Measurements from ENCODE around the gene VPS9D1. TPM values are rescaled to one million over a fixed set of nuclear protein-coding genes. Genes with fewer than 3 reads are reported as not detected.
"Not testable (repeated sequence)": the region's sequence is repeated elsewhere in the genome, so short reads cannot be mapped to it uniquely, and the experiment has no call there.

VPS9D1 gene
- polyA plus RNA-seq, 6 donors from 2014 or later, result 0.14 to 0.88 (median 0.51) TPM; not detected in 1

DNA sequence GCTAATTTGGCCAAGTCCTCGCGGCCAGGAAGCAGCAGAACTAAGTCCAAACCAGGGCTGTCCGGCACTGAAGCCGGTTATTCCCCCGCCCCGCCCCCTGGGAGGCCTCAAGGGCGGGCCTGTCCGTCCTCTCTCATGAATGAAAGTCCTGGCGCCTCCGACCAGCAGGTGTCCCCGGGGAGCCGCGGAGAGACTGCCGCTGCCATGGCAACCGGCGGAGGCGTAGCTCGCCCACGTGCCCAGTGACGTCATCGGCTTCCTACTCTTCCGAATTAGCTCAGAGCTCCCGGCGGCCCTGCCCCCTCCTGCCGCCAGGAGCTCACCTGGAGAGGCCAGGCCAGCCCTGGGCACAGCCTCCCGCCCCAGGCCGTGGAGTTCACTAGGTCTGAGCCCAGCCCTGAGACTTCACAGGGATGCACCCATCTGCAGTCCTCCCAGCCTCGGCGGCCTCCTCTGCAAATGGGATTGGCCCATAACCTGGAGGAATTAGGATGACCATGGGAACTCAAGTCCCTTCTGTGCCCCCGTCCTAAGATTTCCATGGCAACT is 20.5 kb downstream of the VPS9D1 start:
- Mint-ChIP-seq H3K36me3 (no peaks in the 10 kb centered on the region), H3K27ac (peak overlapping the region; percentile 90 to 95 (median 94)), H3K27me3 (no peaks in the 10 kb centered on the region), H3K9me3 (no peaks in the 10 kb centered on the region), H3K4me3 (peak overlapping the region; percentile 50 to 93 (median 82)), H3K4me1 (peaks cover 7 to 19% (median 14%) of the 10 kb centered on the region in 3 donors)
- DNase-seq (peak; percentile 94), ATAC-seq (ENCODE audit: low read depth in 2 of 2) (peak; percentile 23 to 24)

DNA sequence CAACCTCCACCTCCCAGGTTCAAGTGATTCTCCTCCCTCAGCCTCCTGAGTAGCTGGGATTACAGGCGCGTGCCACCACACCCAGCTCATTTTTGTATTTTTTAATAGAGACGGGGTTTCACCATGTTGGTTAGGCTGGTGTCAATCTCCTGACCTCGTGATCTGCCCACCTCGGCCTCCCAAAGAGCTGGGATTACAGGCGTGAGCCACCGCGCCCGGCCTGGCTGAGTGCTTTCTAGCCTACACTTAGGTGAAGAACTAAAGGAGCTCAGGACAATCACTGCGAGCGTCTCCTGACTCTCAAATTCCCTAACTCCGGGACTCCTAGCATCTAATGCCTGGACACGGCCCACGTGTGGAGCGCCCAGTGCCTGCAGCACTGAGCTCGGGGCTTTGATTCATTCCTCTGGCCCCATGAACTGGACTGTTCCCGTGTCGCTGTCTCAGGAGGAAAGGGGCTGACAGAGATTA is 21.0 kb downstream of the VPS9D1 start:
- Mint-ChIP-seq H3K4me3 (peak overlapping the region in 7 of 8 donors; percentile 50 to 91 (median 80)), H3K27ac (peak overlapping the region; percentile 90 to 95 (median 94)), H3K4me1 (peaks cover 7 to 19% (median 18%) of the 10 kb centered on the region in 3 donors)
- not testable (repeated sequence) for H3K27me3 Mint-ChIP-seq; H3K36me3 Mint-ChIP-seq; H3K9me3 Mint-ChIP-seq; DNase-seq; ATAC-seq (ENCODE audit: low read depth in 2 of 2)

DNA sequence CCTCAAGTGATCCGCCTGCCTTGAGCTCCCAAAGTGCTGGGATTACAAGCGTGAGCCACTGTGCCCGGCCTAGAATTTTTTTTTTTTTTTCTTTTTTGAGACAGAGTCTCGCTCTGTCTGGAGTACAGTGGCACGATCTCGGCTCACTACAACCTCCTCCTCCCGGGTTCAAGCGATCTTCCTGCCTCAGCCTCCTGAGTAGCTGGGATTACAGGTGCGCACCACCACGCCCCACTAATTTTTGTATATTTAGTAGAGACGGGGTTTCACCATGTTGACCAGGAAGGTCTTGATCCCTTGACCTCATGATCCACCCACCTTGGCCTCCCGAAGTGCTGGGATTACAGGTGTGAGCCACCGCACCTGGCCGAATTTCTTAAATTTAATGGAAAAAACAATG is 22.0 kb downstream of the VPS9D1 start:
- not testable (repeated sequence) for H3K27me3 Mint-ChIP-seq; H3K9me3 Mint-ChIP-seq; ATAC-seq (ENCODE audit: low read depth in 2 of 2); DNase-seq; H3K36me3 Mint-ChIP-seq
- peak overlapping the region in 1 of 8 donors; percentile 84 for H3K4me3 Mint-ChIP-seq
- H3K27ac Mint-ChIP-seq, result peak overlapping the region in 5 of 6 donors; percentile 75 to 96 (median 91)
- H3K4me1 Mint-ChIP-seq, result peaks cover 9 to 23% (median 21%) of the 10 kb centered on the region in 3 donors

DNA sequence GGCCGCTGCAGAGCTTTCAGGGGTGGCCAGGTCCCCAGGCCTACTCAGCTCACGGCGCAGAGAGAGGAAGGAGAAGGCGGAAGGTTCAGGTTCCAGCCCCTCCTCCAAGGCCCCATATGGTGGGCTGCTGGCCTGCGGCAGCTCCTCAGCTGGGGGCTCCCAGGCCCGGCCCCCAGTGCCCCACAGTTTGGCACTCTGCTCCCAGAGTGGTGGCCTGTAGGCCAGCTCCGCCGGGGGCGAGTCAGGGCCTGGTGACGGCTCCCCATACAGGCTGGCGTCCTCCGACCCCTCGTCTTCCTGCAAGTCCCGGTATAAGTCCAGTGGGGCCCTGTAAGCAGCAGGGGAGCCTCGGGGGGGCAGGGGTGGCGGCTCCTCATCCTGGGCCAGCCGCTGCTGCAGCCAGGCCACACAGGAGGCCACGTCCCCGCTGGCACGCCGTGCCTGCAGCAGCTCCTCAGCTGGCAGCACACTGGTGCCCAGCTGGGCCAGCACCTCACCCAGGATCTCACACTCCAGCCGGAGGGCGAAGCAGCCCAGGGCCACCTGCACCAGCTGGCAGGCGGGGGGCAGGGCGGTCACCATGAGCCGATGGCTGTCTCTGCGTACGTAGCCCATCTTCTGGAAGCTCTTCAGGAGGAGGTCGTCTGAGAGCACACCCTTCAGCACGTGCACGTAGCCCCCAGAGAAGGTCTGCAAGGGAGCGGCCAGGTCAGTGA is 22.9 kb downstream of the VPS9D1 start:
- Mint-ChIP-seq H3K27ac (peak overlapping the region in 1 of 6 donors; percentile 84), H3K9me3 (no peaks in the 10 kb centered on the region), H3K4me1 (peaks cover 11 to 26% (median 25%) of the 10 kb centered on the region in 3 donors), H3K4me3 (no peak overlapping the region), H3K27me3 (no peaks in the 10 kb centered on the region), H3K36me3 (no peaks in the 10 kb centered on the region)
- no peak for DNase-seq
- ATAC-seq (ENCODE audit: low read depth in 2 of 2), result no peak

DNA sequence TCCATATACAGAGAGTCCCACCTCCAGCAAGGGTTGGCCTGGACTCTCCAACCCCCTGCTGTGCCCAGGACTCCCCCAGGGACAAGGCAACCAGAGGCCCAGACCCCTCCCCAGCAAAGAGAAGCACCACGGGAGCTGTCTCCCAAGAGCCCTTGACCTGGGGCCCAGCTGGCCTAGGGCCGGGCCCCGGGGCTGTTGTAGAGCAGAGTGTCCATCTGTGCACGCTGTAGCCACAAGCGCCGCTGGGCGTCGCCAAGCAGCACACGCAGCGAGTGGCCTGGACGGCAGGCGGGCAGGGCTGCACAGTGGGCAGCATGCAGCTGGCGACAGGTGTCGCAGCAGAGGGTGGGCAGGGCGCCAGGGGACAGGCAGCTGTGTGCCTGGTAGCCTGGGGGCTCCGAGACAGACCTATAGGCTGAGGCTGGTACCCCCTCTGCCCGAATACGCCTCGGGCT is 23.5 kb downstream of the VPS9D1 start:
- Mint-ChIP-seq H3K9me3 (no peaks in the 10 kb centered on the region), H3K27ac (no peak overlapping the region)
- no peak for DNase-seq

DNA sequence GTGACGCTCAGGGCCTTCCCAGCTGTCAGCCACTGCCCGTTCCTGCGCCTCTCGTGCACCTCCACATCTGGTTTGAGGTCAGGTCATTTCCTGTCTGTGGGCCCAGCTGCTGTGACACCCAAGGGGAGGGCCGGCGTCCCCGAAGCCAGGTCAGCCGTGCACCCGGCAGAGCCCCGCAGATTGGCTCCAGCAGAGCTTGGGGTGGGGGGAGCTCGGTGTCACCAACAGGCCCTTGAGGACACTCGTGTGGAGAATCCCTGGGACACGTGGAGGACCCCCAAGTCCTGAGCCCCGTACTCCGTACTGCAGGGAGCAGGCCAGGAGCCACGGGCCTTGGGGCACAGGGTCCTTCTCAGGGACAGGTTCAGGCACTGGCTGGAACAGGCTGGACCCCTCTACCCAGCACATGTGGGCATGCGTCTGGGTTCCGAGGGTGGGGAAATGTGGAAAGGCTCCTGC is 24.0 kb downstream of the VPS9D1 start:
- H3K4me1 Mint-ChIP-seq, result peaks cover 11 to 25% (median 18%) of the 10 kb centered on the region in 3 donors
- DNase-seq (no peak), ATAC-seq (ENCODE audit: low read depth in 2 of 2) (no peak)
- H3K27ac Mint-ChIP-seq, result peak overlapping the region in 1 of 6 donors; percentile 29
- H3K36me3 Mint-ChIP-seq, result no peaks in the 10 kb centered on the region
- H3K9me3 Mint-ChIP-seq, result no peaks in the 10 kb centered on the region
- no peak overlapping the region for H3K4me3 Mint-ChIP-seq
- H3K27me3 Mint-ChIP-seq, result no peaks in the 10 kb centered on the region

More for the DNA sequence above, 23.5 kb downstream of the VPS9D1 start:
- Mint-ChIP-seq H3K27me3 (no peaks in the 10 kb centered on the region), H3K36me3 (no peaks in the 10 kb centered on the region), H3K4me3 (no peak overlapping the region), H3K4me1 (peaks cover 11 to 25% (median 20%) of the 10 kb centered on the region in 3 donors)
- ATAC-seq (ENCODE audit: low read depth in 2 of 2), result no peak

DNA sequence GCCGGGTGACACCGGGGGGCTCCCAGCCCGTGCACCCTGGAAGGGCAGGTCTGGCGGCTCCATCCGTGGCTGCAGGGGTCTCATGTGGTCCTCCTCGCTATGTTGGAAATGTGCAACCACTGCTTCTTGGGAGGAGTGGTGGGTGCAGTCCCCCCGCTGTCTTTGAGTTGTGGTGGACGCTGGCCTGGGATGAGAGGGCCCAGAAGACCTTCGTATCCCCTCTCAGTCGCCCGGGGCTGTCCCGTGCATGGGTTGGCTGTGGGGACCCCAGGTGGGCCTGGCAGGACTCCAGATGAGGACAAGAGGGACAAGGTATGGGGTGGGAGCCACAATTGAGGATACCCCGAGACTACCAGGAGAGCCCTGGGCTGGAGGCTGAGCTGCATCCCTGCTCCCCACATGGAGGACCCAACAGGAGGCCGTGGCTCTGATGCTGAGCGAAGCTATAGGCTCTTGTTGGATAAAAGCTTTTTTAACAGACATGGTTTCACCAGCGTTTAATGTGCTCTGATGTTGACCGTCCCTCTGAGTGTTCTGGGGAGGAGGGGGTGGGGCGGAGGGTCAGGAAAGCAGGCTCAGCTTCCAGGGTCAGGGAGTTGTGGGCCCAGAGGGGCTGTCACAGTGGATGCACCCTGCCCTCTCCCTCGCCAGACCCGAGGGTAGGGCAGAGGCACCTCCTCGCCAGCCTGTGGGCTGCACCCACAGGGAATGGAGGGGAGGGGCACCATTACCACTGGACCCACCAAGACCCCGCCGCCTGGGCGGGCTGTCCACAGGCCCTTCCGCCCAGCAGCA is 24.6 kb downstream of the VPS9D1 start:
- H3K27ac Mint-ChIP-seq, result peak overlapping the region in 4 of 6 donors; percentile 29 to 88 (median 80)
- peaks cover 8 to 25% (median 18%) of the 10 kb centered on the region in 3 donors for H3K4me1 Mint-ChIP-seq
- no peak overlapping the region for H3K4me3 Mint-ChIP-seq
- H3K9me3 Mint-ChIP-seq, result no peaks in the 10 kb centered on the region
- no peaks in the 10 kb centered on the region for H3K36me3 Mint-ChIP-seq
- no peak for DNase-seq
- ATAC-seq (ENCODE audit: low read depth in 2 of 2), result no peak
- H3K27me3 Mint-ChIP-seq, result no peaks in the 10 kb centered on the region

DNA sequence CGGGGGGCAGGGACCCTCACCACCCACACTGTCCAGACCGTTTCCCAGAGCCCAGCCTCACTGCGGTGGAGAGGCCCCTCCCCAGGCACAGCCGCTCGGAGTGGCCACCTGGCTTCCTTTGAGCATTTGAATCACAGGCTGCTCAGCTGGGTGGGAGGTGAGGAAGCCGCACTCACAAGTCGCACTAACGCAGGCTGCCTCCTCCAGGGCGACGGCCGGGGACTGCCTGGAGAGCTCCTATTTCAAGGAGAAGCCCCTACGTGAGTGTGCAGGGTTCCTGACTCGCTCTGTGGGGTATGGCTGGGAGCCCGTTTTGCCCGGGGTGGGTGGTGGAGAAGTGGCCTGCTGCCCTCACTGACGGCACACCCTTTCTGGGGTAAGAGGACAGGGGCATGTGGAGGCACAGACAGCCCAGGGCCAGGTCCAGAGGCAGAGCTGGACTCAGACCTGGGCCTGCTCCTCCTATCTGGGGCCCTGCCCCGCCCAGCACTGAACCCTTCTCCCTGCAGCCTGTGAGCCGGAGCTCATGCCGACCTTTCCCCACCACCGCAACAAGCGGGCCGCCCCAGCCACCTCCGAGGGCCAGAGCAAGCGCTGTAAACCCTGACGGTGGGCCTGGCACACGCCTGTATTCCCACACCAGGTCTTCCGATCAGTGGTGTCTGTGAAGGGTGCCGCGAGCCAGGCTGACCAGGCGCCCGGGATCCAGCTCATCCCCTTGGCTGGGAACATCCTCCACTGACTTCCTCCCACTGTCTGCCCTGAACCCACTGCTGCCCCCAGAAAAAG is 25.4 kb downstream of the VPS9D1 start:
- Mint-ChIP-seq H3K9me3 (no peaks in the 10 kb centered on the region), H3K27ac (peak overlapping the region in 3 of 6 donors; percentile 47 to 88 (median 77)), H3K36me3 (peaks cover 0 to 3% of the 10 kb centered on the region in 2 donors), H3K4me3 (no peak overlapping the region), H3K4me1 (peaks cover 8 to 21% (median 20%) of the 10 kb centered on the region in 3 donors), H3K27me3 (no peaks in the 10 kb centered on the region)
- ATAC-seq (ENCODE audit: low read depth in 2 of 2), result no peak
- no peak for DNase-seq

DNA sequence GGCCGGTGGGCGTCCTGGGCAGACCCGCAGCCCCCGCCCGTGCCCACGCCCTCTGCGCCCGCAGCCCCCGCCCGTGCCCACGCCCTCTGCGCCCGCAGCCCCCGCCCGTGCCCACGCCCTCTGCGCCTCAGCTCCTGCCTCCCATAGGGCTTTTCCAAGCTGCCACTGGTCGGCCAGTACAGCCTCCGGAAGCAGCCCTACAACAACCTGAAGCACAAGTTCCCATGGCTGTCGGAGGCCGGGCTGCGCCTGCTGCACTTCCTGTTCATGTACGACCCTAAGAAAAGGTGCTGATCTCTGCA is 26.0 kb downstream of the VPS9D1 start:
- not testable (repeated sequence) for ATAC-seq (ENCODE audit: low read depth in 2 of 2)

DNA sequence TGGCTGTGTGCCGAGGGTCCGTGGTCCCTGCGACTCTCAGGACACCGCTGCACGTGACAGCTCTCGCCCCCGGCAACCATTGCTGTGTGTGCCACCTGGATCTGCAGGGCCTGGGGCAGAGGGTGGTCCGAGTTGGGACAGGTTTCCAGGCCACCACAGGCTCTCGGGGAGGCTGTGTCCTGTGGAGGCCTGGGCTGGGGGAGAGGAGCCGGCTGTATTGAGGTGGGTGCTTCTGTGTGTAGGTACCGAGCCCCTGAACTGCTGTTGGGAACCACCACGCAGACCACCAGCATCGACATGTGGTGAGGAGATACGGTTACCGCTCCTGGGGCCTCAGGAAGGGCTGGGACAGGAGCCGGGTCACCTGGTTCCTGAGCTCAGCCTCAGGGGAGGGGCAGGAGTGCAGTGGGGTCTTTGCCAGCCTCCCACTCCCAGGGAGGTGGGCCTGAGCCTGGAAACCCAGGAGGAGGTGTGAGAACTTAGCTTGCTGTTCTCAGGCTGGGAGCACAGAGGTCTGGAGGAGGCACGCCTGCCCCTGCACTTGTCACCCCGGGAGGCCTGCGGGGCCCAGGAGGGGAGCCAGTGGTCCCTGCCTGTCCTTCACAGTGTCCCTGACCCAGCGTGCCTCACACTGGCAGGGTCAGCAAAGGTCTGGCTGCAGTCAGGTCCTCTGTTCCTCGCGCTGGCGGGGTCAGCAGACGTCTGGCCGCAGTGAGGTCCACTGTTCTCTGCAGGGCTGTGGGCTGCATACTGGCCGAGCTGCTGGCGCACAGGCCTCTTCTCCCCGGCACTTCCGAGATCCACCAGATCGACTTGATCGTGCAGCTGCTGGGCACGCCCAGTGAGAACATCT is 26.5 kb downstream of the VPS9D1 start:
- no peak overlapping the region for H3K4me3 Mint-ChIP-seq
- H3K36me3 Mint-ChIP-seq, result peaks cover 0 to 6% of the 10 kb centered on the region in 2 donors
- H3K27me3 Mint-ChIP-seq, result no peaks in the 10 kb centered on the region
- DNase-seq, result no peak
- peaks cover 3 to 19% (median 16%) of the 10 kb centered on the region in 3 donors for H3K4me1 Mint-ChIP-seq
- no peaks in the 10 kb centered on the region for H3K9me3 Mint-ChIP-seq
- peak overlapping the region in 1 of 6 donors; percentile 49 for H3K27ac Mint-ChIP-seq
- no peak for ATAC-seq (ENCODE audit: low read depth in 2 of 2)

More for the DNA sequence above, 26.0 kb downstream of the VPS9D1 start:
- H3K4me3 Mint-ChIP-seq, H3K27me3 Mint-ChIP-seq, H3K9me3 Mint-ChIP-seq, DNase-seq, H3K36me3 Mint-ChIP-seq: not testable (repeated sequence)
- Mint-ChIP-seq H3K27ac (peak overlapping the region in 2 of 6 donors; percentile 47 to 77), H3K4me1 (peaks cover 3 to 19% (median 19%) of the 10 kb centered on the region in 3 donors)

DNA sequence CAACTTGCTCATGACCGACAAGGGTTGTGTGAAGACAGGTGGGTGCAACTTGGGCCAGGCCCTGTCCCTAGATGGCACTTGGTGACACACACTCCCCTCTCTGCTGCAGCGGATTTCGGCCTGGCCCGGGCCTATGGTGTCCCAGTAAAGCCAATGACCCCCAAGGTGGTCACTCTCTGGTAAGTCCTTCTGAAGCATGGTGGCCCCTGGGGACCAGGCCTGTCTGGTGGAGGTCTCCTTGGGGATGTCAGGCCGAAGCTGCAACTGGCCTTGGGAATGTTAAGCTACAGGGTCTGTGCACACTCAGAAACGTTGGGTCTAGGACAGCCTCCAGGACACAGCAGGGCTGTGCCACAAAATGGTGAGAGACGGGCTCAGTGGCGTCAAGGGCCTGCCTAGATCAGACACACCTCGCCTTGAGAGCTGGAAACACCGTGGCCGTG is 27.4 kb downstream of the VPS9D1 start:
- Mint-ChIP-seq H3K9me3 (no peaks in the 10 kb centered on the region), H3K4me3 (peak overlapping the region in 1 of 8 donors; percentile 70), H3K27me3 (no peaks in the 10 kb centered on the region), H3K36me3 (peaks cover 0 to 6% of the 10 kb centered on the region in 2 donors), H3K27ac (peak overlapping the region in 1 of 6 donors; percentile 90), H3K4me1 (peaks cover 3 to 19% (median 13%) of the 10 kb centered on the region in 3 donors)
- no peak for ATAC-seq (ENCODE audit: low read depth in 2 of 2)
- no peak for DNase-seq
